ENCODE data around the gene BBIP1.
A peak's percentile ranks its signal among the peaks of the same experiment; 100 is the strongest.
"Not testable (repeated sequence)": the region's sequence is repeated elsewhere in the genome, so short reads cannot be mapped to it uniquely, and the experiment has no call there.

BBIP1 gene

DNA sequence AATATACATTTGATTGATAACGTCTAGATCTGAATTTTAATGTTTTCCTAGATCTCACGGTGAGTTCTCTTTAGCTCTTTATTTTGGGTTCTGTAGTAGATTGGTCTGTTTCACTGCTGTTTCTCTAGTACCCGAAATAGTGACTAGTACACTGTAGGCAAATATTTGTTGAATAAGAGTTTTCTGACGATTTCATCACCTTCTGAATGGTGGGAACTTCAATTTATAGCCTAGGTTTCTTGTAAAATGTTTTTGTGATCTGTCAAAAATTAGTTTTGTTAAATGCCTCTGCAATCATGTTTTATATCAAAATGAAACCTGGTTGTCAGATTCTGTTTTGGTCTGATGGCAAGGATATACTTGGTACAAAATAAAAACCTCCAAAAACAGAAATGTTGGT is 37.1 kb downstream of the BBIP1 start:
- no peak for DNase-seq

GRCh38 chr10:110881247-110881646 is 37.7 kb downstream of the BBIP1 start:
- DNase-seq = no peak

GRCh38 chr10:110880012-110880411 is 39.0 kb downstream of the BBIP1 start:
- DNase-seq = no peak

GRCh38 chr10:110876788-110877187 is 42.2 kb downstream of the BBIP1 start:
- no peak for DNase-seq

DNA sequence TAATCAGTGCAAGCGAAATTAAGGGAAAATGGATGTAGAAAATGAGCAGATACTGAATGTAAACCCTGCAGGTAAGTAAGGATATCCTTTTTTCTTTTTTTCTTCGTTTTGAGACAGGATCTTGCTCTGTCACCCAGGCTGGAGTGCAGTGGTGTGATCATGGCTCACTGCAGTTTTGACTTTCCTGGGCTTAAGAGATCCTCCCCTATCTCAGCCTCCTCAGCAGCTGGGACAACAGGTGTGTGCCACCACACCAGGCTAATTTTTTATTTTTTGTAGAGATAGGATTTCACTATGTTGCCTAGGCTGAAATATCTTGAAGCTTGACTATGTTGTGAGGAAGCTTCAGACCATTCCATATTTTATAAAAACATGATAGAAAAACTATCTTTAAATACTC is 43.0 kb downstream of the BBIP1 start:
- DNase-seq = no peak

- DNase-seq = no peak
These were observed 45.0 kb downstream of the BBIP1 start for GRCh38 chr10:110873951-110874350.

DNA sequence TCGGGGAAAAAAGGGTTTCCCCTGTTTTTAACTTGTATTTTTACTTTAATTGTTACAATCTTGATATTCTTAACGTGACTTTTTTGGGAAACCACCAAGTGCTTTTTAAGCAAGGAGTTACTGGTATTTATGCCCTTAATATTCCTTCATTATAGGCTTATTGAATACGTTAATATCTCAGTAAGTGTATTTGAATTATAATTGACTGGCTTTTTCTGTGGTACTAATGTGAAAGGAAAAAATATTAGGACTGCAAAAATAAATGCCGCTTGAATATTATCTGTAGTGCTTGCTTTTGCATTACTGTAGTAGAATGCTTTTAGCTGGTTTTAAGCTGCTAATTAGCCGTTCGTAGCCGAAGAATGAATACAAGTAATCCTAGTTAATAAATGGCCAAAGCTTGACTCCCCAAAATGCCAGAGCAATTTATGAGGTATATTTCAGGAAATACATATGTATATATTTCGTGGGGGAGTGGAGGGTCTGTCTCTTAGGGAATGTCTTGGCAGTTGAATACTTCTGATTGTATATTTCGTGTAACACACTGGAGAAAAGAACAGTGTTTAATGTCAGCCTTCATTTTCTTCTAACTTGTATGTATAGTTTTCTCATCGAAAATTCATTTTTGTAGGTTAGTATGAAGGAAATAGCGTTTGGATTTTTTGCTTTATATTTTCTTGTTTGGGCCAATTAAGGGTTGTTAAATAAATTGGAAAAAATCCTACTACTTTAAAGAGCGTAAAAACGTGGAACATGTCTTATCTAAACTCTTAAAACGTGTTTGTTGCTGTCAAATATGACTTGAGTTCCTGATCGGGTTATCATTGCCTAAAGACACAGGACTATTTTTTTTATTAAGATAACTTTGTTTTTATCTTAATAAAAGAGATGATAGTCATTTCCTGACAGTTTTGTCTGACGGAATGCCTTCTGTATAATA is 45.7 kb downstream of the BBIP1 start:
- DNase-seq = no peak

DNA sequence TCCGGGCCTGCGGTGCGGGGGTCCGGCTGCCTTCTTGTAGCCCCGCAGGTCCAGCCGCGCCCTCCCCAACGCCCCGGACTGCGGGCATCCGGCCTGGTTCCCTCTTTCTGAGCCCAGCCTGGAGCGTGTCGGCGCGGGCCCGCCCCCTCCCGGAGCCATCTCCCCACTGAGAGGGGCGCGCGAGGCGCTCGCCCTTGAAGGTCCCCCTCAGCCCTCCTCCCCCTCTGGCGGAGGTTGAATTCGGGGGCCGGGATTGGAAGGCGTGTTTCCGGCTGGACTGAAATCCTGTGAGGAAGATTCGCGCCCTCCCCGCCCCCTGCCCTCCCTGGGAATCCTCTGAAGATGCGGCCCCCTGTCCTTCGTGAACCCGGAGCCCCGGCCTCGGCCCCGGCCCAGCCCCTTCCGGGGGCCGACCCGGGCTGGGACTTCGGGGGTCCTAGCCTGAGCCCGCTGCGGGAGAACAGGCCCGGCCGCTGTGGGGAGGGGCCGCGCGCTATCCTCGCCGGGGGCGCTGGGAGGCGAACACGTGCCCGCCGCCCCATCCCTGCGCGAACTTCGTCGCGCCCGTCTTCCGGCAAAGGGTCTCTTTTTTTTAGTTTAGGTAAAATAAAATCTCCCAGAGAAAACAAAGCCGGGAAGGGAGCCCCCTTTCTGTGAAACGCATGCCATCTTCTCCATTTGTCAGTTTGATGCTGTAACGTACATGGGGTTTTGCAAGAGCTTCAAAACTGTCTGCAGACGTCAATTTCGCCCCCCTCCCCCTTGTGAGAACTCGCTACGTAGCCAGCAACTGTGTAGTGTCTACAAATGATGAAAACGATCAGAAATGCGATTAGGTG is 46.6 kb downstream of the BBIP1 start:
- peak; percentile 83 for DNase-seq

DNA sequence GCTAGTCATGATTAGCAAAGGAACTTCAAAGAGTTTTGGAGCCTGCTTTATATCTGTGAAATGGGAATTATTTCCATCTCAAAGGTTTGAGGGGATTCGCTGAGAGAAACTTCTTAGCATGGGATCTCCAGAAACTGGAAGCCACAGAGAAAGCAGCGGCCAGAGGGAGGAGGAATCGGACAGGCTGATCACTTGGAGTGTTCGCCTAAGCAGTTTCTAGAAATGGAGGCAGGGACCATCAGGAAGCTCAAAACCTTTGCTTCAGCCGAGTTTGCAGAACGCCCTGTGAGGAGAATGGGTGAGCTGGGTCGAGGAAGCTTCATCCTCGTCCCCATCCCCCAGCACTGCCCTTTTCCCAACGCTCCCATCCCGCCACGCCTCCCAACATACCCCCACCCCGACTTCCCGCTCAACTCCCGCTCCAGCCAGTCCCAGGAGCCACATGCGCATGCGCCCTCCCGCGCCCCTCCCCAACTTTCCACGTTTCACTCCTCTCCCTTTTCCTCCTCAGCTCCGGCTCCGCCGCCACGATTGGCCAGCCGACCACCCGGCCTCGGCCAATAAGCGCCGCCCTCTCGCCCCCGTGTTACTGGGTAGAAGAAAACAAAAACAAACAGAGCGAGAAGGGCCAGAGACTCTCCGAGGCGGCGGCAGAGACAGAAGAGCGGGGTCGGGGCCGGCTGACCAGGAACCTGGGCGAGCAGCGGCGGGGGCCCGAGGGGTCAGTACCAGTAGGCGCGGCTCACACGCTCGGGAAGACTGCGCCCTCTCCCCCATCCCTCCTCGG is 47.5 kb downstream of the BBIP1 start, which contains the start of gene PDCD4:
TSS of gene PDCD4 (plus strand) at position 631 of the 787 bp plus-strand sequence. CDS start 4,100 bp downstream, outside the sequence.
- DNase-seq = peak; percentile 98

DNA sequence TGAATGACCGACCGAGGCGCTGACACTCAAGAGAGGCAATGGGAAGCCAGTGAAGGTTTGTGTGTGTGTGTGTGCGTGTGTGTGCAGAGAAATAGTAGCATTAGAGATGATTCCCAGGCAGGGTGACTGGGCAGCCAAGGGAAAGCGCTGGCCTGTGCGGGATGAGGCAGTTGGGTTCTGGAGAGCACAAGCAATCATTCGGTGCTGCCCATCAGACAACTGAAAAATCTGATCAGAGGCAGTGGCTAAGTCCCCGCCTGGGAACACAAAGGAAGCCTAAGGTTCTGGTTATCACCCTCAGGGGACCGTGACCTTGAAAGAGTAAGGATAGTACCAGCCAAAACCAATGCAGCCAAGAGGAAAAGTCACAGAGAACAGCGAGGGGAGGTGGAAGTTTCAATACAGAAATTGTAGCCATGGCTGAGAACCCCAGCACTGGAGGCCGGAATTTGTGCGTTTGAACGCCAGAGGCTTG is 48.1 kb downstream of the BBIP1 start:
- DNase-seq = no peak

DNA sequence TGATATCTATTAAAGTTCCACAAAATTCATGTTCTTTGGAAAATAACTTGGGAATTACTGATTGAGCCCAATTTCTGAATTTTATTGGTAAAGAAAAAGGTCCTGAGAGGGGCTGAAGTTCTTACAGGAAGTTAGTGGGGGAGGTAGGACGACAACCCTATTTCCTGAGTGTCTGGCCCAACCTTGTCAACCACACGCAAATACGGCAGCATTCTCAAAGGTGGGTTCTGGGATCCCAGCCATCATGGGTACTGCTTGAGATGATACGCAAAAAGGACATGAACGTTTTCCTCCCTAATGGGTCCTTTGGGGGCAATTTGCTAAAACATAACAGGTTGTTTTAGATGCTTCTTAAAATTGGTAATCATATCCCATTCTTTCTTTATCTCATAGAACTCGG is 50.0 kb downstream of the BBIP1 start:
- DNase-seq = no peak

- no peak for DNase-seq
These were observed 51.0 kb downstream of the BBIP1 start for GRCh38 chr10:110867807-110868465.

- DNase-seq = not testable (repeated sequence)
These were observed 51.8 kb downstream of the BBIP1 start for GRCh38 chr10:110867011-110867806.

- no peak for DNase-seq
These were observed 53.0 kb downstream of the BBIP1 start for GRCh38 chr10:110865809-110866482.

GRCh38 chr10:110865186-110865808 is 53.7 kb downstream of the BBIP1 start:
- DNase-seq = no peak

- DNase-seq = peak; percentile 42
These were observed 54.3 kb downstream of the BBIP1 start for GRCh38 chr10:110864662-110865140.

DNA sequence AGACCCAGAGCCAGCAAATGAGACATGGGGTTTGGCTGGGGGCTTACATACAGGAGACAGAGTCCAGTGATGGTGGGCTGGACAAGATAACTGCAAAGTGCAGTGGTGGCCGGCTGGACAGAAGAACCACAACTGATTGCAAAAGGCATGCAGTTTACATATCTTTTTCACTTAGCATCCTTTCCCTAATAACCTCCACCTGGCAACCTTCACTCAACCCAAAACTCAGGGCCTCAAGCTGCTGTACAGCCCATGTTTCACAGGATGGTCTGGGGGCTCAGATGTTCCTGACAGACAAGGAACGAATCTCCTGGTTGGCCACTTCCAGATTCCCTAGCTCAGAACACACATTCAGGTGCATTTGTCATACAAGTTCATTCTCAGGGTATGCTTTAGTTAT is 55.0 kb downstream of the BBIP1 start:
- DNase-seq = no peak

DNA sequence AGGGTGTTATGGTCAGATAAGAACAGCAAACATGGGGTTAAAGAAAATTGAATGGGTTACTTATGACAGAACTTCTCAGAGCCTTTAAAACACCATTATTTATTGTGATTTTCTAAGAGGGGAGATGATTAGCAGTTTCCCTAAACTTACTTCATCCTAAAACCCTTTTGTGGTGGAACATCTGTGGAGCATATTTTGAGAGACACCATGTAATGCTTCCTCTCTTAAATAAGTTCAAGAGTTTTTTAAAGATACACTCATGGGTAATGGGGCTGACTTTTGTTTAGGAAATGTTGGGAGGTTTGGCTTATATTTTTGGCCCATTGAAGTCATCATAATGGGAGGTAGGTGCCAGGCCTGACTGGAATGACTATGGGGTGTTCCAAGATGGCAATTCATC is 55.6 kb downstream of the BBIP1 start:
- no peak for DNase-seq

DNA sequence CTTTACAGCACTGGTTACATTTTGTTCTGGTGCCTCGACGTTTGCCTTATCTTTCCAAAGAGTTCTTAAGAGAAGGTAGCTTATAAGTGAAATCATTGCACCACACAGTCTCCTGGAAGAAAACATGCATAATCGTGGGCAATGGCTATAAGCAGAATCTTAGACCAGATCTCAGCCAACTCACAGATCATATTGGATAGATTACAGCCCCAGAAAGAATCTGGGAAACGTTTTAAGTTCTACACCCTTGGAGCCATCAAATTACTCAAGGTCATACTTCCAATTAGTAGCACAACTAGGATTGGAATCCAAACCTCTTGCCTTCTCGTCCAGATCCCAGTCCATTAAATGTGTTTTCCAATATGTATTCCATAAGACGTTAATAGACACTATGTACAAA is 56.0 kb downstream of the BBIP1 start:
- no peak for DNase-seq
